ENCODE results near the gene CFAP100.

- TF ChIP-seq, protein P1, sequence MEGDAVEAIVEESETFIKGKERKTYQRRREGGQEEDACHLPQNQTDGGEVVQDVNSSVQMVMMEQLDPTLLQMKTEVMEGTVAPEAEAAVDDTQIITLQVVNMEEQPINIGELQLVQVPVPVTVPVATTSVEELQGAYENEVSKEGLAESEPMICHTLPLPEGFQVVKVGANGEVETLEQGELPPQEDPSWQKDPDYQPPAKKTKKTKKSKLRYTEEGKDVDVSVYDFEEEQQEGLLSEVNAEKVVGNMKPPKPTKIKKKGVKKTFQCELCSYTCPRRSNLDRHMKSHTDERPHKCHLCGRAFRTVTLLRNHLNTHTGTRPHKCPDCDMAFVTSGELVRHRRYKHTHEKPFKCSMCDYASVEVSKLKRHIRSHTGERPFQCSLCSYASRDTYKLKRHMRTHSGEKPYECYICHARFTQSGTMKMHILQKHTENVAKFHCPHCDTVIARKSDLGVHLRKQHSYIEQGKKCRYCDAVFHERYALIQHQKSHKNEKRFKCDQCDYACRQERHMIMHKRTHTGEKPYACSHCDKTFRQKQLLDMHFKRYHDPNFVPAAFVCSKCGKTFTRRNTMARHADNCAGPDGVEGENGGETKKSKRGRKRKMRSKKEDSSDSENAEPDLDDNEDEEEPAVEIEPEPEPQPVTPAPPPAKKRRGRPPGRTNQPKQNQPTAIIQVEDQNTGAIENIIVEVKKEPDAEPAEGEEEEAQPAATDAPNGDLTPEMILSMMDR (conservative IDR thresholded peaks at IDR 0.05; ENCODE audit: low read depth, low read length): no peak
- no peak for TF ChIP-seq EZH2phosphoT487 (IDR thresholded peaks at IDR 0.05; ENCODE audit: borderline replicate concordance, low read length)
These were observed 56.0 kb downstream of the CFAP100 start for GRCh38 chr3:126450744-126451143.

Data from PC-3 (cell line).